GM19099 (cell line): ENCODE data around the gene RNF213.

Experiments
- POLR2A ChIP-seq: IDR thresholded peaks from 3 replicates; pipeline ENCODE4 v1.6.1; 2011; ENCODE audit warnings: low read depth; ENCODE audit not compliant: insufficient read length; ENCODE audit errors: extremely low read depth

RNF213 gene

DNA sequence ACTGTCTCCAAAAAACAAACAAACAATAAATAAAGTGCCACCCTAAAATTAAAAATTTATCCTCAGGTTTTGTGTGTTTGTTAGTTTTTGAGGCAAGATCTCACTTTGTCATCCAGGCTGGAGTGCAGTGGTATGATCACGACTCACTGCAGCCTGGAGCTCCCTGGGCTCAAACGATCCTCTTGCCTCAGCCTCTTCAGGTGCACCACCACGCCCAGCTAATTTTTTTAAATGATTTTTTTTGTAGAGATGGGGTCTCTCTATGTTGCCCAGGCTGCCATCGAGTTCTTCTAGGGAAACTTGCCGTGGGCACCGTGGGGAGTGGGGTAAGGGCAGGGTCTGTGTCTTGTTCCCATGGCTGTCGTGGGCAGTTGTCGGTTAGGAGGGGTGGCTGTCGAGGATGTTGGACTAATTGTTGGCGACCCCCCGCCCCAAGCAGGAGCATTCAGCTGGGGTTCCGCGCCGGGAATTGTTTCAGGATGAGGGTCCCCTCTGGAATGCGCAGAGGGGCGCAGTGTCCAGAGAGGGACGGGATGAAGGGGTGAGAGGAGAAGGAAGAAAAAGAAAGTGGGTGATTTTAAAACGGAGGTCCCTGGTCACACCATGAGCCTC lies 1.1 kb upstream of the RNF213 start:
- no peak for TF ChIP-seq POLR2A

GRCh38 chr17:80260069-80260535 lies 550 bp upstream of the RNF213 start:
- TF ChIP-seq POLR2A = peak; percentile 68

DNA sequence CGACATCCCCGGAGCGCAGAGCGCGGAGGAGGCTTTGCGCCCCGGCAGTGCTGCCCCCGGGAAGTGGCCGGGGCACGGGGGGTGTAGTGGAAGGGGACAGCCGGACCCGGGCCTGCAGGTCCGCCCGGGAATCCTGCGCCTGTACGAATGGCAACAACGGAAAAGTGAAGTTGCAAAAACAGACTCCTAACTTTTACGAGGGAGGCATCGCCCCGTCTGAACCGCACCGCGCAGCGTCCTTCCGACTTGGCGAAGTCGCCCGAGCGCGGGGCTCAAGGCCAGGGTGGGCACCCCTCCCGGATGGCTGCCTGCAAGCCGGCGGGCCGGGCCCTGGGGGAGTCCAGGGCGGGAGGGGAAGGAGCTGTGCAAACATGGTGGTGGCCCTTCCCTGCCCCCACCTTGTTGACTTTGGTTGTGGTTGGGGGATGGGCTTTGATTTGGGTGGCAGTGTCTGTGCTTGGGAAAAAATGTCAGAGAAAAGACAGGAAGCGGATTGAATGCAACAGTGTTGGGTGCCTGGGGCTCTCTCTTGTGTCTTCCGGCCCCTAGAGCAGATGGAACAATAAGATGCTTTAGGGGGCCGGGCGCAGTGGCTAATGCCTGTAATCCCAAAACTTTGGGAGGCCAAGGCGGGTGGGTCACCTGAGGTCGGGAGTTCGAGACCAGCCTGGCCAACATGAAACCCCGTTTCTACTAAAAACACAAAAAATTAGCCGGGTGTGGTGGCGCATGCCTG lies 675 bp downstream of the RNF213 start:
- no peak for TF ChIP-seq POLR2A

- TF ChIP-seq POLR2A = no peak
Measured at GRCh38 chr17:80261895-80262279, 1.2 kb downstream of the RNF213 start.

DNA sequence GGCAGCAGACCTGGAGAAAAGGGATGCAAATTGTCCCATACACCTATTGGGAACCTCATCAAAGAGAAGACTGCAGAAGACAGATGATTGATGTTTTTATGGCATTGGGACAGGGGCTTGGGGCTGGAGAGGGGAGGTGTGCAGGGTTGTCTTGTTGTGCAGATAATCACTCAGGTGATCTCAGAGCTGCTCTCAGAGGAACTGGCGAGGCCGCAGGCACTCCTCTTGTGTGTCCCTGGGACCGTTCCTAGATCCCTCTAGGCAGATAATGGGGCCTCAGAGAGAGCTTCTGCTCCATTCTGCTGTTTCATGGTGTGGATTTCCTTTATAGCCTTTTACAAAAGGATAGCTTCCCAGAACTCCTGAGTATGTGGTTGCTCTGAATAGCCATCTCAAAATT lies 1.6 kb downstream of the RNF213 start:
- no peak for TF ChIP-seq POLR2A

DNA sequence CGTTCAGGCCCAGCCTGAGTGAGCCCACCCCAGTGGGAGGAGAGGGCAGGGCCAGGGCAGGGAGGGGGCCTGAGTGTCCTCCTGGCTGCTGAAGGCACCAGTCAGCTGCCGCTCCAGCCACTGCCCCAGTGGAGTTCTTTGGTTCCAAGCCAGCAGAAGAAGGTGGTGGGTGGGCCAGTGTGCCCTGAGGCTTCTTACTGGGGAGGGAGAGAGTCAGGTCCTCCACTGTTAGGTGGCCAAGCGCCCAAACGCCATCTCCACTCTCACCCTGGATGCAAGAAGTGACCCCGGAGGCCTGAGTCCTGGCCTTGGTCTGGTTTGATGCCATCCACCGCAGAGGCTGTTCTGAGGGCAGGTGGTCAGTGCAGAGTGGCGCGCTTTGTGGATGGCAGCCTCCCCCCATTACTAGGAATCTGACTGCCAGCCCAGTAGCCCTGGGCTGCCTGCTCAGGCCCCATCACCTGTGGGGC lies 2.2 kb downstream of the RNF213 start:
- no peak for TF ChIP-seq POLR2A

DNA sequence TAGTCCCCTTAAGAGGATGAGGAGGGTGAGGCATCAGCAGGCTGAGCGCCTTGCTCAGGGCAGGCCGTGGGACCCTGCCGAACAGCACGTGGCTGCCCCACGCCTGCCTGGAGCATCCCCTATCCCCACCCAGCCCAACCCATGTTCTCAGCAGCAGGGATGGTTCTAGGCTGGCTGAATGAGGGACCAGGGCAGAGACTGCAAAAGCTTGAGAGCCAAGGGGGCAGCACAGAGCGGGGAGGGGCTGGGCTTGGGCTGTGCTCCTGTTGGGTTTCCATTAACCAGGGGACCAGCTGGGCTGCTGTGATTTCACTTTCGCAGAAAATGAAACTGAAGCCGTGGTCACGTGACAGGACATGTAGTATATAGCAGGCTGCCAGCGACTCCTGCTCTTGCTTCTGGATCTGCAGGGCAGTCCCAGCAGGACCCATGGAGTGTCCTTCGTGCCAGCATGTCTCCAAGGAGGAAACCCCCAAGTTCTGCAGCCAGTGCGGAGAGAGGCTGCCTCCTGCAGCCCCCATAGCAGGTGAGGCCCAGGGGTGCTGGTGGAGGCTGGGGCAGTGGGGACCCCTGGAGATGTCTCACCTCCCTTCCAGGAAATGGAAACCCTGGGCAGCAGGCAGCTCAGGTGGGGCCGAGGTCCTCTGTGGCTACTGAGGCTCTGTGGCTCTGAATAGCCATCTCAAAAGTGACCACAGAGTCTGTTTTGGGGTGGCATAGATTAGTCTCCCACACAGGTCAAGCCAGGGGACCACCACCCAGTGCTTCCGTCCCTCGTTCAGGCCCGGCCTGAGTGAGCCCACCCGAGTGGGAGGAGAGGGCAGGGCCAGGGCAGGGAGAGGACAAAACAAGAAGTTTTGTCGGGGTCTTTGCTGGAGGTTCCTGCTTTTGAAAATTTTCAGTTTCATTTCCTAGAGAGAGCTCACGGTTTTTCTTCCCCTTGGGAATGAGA lies 2.9 kb downstream of the RNF213 start:
- TF ChIP-seq POLR2A = peak; percentile 99

DNA sequence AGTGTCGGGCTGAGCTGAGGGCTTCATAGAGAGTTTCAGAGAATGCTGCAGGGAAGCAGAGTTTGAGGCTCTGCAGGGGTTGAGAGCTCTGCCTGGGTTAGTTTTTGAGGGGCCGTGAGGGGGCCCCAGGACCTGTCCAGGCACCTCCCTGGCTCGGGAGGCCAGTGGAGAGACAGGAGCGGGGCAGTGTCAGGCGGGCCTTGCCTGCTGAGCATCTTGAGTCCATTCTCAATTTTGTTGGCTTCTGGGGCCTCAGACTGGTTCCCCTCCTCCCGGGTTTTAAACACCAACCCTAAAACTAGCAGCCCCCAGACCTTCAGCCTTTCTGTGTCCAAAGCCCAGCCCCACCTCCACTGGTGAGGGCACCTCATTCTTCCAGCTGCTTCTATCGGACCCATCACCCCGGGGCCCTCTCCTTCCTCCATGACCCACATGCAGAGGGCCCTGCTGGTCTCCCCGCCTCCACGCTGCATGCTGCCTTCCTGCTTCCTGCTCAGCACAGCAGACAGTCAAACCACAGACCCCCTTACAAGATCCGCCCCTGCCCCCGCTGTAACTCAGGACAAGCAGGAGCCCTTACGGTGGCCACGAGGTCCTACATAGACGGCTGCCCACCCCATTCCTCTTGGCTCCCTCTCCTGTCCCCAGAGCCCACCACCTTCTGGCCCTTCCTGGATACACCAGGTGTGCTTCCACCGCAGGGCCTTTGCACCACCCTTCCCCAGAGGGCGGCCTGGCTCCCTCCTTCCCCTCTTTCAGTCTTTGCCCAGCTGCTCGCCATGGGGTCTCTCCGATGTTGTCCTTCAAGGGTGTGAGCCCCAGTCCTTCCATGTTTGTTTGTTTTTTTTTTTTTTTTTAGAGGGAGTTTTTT lies 3.8 kb downstream of the RNF213 start:
- peak; percentile 11 for TF ChIP-seq POLR2A

- no peak for TF ChIP-seq POLR2A
Measured at GRCh38 chr17:80265205-80266068, 4.8 kb downstream of the RNF213 start.

DNA sequence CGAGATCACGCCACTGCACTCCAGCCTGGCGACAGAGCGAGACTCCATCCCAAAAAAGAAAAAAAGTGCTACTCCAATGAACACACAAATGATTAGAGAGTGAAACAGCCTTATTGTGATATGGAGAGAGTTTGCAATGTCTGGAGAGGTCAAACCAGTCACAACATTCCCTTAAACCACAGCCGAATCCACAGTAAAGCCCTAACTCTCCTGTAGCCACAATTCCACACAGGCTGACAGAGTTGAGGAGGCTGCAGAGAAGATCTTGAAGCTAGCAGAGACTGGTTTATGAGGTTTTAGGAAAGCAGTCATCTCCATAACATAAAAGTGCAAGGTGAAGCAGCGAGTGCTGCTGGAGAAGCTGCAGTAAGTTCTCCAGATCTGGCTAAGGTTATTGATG lies 6.7 kb downstream of the RNF213 start:
- TF ChIP-seq POLR2A = no peak

DNA sequence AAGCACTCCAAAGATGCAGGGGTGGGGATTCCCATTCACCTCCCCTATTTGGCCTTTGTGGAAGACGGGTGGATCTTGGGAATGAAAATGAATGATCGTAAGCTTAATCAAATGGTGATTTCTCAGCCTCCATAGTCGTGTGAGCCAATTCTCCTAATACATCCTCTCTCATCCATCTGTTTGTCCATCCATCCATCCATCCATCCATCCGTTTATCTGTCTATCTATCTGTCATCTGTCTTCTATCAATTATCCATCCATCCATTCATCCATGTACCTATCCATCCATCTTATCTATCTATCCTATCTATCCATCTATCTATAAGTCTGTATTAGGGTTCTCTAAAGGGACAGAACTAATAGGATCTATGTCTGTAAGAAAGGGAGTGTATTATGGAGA lies 7.8 kb downstream of the RNF213 start:
- no peak for TF ChIP-seq POLR2A

DNA sequence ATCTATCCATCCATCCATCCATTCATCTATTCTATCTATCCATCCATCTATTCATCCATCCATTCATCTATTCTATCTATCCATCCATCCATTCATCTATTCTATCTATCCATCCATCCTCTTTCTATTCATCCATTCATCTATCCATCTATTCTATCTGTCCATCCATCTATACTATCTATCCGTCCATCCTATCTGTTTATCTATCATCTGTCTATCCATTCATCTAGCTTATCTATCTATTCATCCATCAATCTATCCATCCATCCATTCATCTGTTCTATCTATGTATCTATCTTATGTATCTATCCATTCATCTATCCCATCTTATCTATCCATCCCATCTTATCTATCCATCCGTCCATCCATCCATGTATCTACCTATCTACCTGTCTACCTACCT lies 8.8 kb downstream of the RNF213 start:
- TF ChIP-seq POLR2A = no peak

- TF ChIP-seq POLR2A = no peak
Measured at GRCh38 chr17:80270104-80270503, 9.5 kb downstream of the RNF213 start.
